GM18508 (cell line): ENCODE results near the gene ETV3.
"Not testable (repeated sequence)": the region's sequence is repeated elsewhere in the genome, so short reads cannot be mapped to it uniquely, and the experiment has no call there.

Source experiments
- ATAC-seq: cut with Tn5 transposase; IDR thresholded peaks from one replicate; pipeline ENCODE4 v1.9.1; 2021; ENCODE audit warnings: moderate number of reproducible peaks; ENCODE audit not compliant: insufficient read depth, unreplicated experiment

Gene ETV3

GRCh38 chr1:157115429-157115838, 22.8 kb downstream of the ETV3 start:
- ATAC-seq = no peak

- ATAC-seq = no peak
These were observed 23.7 kb downstream of the ETV3 start for GRCh38 chr1:157114183-157115121.

DNA sequence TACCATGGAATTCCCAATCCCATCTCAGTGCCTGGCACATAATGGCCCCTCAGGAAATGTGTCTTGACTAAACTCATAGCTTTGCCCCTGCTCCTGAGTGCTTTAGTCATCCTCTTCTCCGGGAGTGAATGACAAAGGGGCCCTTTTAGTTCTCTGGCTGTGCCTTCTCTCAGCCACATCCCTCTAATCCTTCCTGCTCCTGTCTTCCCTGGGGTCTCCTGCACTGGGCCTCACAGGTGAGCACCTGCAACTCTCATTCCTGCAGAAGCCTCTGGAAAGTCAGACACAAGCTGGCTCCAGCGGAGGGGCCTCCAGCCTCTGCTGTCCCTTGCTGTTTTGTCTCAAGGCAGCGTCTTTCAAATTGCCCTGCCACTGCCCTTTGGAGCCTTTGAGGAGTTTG, 24.6 kb downstream of the ETV3 start:
- ATAC-seq = no peak

GRCh38 chr1:157113106-157113505, 25.1 kb downstream of the ETV3 start:
- ATAC-seq = no peak

DNA sequence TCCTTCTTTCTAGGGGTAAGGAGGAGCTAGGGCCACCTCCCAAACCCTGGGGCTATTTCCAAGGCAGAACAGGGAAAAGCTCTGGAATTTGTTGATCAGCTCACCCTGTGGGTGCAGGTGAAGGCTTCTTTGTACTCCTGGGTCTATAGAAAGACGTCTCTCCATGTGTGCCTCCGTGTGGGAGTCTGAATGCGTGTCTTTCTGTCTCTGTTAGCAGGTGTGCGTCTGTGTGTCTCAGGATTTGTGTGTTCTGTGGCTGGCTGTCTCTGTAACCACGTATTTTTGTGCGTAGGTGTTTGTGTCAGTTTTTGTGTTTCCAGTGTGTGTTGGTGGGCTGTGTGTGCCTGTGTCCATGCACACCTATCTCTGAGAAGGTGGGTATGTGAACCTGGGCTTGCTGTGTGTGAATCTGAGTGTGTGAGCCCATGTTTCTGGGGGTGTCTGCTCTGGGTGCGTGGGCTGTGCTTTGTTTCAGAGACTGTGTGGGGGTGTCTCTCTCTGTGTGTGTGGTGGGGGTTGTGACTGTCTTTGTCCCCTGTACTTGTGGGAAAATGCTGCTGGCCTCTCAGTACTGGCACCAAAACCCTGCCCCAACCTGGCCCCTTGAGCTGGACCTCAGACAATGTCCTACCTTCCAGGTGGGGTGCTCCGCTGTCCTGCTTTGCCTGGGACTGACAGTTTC, 25.9 kb downstream of the ETV3 start:
- no peak for ATAC-seq

- ATAC-seq = no peak
These were observed 26.6 kb downstream of the ETV3 start for GRCh38 chr1:157111396-157112165.

DNA sequence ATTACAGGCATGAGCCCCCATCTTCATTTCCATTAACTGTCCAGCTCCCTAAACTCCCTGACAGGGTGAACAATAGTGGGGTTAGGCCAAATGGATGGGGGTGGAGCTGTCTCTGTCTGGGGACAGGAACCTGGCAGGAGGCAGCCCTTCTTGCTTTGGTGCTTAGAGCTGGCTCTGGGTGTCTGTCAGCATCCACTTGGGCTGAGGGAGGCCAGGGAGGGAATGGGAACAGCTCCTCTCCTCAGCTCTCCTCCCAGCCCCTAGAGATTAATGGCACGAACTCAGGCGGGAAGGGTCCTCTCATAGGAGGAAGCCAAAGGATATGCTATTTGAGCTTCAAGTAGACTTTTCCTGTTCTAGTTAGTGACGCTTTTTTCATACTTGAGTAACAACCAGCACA, 27.5 kb downstream of the ETV3 start:
- ATAC-seq = no peak

DNA sequence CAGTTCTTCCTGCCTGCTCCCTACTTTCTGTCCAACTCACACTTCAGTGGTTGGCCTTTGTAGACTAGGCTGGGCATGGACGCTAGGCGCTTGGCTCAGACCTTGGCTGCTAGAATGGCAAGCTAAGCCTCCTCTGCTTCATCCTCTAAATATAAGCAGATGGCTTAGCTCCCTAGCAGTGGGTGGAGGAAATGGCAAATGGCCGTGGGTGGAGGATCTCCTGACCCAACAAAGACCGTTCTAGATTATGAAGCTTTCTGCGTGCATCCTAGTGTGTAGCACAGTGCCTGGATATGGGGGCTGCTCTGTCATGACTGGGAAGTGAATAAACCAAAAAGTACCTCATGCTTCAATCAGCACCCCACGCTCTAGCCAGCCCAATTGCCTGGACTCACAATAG, 28.2 kb downstream of the ETV3 start:
- no peak for ATAC-seq

DNA sequence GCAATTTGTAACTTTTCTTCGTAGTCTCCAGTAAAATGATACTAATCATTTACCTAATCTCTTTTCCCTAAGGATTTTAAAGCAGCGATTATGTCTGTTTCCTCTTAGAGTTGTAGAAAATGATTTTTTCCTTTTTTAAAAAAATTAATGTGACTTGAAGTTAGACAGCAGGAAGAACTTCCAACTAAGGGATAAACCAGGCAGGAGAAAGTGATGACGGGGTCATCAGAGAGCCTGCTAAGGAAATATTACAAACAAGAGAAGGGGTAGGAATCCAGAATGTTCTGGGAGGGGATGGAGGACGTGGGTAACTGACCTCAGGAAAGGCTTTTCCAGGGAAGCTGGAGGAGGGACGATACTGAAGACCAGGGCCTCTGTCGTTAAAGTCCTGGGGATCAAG, 29.7 kb downstream of the ETV3 start:
- no peak for ATAC-seq

DNA sequence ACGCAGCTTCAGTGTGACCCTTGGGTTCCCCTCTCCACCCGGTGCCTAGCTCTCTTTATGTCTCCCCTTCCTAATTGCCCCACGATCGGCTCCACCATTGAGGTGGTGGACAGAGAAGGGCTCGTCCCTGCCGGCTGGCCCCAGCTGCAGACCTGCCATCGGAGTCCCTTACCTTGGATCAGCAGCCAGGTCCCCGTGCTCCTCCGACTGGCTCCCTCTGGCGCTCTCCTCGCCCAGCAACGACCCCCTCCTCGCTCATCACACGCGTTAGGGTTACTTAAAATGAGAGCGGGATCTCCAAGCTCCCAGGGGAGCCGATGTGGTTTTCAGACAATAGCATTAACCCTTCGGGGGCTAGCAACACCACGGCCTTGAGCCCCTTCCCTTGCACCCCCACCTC, 30.5 kb downstream of the ETV3 start:
- ATAC-seq = no peak

- no peak for ATAC-seq
These were observed 31.4 kb downstream of the ETV3 start for GRCh38 chr1:157106813-157107189.

DNA sequence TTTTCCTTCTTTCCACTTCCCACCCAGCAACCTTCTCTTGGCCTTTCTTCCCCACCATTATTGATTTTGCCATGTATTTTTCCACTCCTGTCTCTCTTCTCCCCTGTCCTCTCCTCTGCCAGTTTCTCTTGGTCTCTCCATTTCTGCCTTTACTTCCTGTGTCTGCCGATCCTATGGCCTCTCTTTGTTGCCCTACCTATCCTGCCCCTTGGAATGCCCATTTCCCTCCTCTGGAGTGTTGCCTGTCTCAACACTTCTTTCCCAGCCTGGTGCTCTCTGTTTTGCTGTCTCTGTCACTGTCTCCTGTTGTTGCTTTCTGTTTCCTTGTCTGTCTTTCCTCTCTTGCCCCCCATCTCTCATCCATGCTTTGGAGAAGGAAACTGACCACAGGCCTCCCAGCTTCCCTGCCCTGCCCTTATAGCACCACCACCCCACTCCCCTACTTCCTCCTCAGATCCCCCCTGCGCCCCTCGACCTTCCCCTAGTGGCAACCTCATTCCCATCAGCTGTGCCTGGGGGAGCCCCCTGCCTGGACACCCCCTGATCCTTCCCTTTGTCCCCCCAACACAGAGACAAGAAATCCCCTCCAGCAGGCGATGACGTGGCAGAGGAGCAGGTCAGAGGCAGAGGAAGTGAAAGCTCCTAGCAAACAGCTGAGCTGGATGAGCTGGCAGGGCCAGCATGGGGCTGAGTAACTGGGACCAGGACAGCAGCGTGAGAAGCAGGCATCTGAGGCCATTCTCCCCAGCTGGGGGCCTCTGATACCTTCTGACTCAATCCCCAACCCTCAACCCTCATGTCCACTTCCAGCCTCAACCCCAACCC, 32.0 kb downstream of the ETV3 start:
- ATAC-seq = peak; percentile 67

DNA sequence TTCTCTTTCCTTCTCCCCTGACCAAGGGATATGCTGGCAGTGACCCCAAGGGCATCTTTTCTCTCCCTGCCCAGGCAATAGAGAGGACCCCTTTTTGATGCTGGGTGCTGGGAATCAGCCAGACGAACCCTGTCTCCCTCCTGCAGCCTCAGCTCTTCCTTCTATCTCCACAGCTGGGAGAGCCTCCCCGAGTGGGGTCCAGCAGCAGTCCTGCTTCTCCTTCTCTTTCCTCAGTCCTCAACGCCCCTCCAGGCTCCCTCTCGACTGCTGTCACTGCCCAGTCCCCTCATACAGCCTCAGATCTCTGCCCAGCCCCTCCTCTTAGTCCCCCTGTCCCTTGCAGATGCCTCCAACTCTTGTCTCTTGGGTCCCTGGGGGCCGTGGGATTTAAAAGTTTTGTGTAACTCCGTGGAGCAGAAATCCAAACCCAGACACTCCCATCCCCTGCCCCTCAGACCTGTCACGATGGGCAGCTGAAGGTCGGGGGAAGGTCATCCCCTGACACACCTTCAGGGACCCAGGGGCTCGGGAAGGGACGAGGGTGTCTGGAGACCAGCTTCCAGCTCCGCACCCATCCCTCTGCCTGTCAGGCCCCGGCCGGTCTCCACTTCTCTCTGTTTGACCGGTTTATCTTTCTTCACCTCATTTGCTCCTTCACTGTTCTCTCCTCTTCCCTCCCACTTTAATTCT, 32.8 kb downstream of the ETV3 start:
- no peak for ATAC-seq

DNA sequence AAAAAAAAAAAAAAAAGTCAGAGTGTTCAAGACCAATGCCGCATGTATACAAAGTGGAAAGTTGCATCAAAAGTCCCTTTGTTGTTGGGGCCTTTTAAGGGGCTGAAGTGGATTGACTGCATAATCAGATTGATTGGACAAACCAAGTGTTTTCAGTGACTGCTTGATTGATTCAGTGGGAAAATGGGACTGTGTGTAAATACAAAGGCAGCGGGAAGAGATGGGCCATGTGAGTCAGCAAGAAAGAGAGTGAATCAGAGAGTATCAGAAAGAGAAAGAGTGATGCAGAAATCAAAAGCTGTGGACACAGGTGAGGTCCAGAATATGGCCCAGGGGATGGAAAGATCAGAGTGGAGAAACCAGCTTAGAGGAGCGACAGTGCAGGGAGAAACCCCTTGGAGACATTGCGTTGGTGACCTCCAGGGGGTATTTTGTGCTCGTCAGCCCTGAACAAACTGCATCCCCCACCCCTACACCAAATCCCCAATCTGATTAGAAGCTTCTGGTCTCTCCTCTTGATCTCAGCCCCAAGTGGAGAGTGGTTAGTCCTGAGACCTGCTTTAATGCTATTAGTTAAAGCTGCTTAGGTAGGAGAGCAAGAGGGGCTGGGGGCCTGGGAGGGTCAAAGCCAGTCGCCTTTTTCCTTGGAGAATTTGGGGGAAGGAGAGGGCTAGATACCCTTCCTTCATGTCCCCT, 33.4 kb downstream of the ETV3 start:
- no peak for ATAC-seq

DNA sequence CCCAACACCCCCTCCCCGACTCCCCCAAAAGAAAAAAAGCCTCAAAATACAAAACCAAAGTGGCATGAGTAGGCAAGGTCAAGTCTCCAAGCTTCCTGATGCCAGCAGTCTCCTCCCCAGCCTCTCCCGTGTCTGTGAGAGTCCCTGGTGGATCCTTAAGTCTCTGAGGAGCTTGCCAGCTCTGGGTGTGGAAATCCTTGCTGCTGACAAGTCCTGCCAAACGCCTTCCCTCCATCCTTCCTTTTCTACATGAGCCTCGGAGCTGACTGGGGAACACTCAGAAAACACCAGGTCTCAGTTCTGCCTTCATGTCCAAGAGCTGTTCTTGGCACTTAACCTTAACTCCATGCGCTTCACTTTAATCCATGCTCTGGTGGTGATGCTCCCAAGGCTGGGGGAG, 34.9 kb downstream of the ETV3 start:
- ATAC-seq = no peak

- no peak for ATAC-seq
These were observed 37.0 kb downstream of the ETV3 start for GRCh38 chr1:157101149-157101548.

DNA sequence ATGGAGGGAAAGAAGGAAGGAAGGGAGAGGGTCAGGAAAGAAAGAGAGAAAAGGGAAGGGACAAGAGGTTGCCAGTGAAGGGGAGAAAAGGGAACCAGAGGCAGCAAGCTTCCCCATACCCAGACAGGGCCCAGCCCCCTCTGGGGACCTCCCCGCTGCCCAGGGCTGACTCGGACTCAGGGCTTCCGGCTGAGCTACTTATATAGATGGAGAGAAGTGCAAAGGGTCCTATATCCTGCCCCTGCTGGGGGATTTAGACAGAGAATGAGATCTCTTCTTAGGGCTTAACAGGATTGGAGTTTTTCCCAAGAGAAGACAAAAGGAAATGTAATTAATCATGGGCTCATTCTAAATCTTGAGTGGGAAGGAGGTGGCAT, 38.6 kb downstream of the ETV3 start, which contains the start of gene ETV3L:
Gene ETV3L, minus strand, starts transcription at position 176 of the 377 bp plus-strand sequence. CDS start 285 bp downstream, outside the sequence.
- no peak for ATAC-seq

DNA sequence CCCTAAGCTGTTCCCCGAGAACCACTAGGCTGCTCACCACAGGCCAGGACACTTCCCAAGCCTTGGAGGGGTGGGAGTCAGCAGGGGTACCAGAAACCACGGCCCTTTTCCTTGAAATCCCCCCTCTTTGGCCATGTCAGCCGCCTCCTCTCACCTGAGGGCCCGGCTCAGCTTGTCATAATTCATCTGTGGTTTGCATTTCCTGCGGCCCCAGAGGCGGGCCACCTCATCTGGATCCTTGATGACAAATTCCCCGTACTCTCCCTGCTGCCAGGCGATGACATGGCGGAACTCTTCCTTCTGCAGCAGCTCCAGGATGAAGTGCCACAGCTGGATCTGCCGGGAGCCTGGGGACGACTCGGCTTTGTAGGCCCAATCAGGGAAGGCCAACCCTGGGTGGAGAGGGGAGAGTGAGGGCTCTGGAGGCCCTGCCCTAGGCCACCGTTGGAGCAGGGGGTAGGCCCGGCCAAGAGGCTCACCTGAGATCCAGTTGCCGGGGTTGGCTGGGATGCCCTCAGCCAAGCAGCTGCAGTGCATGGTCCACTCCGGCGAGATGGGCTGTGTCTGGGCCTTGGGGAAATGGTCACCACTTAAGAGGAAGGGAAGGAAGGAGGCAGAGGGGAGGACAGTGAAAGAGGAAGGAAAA, 39.1 kb downstream of the ETV3 start:
- ATAC-seq = not testable (repeated sequence)
